ENCODE measurements around the gene MND1.

DNA sequence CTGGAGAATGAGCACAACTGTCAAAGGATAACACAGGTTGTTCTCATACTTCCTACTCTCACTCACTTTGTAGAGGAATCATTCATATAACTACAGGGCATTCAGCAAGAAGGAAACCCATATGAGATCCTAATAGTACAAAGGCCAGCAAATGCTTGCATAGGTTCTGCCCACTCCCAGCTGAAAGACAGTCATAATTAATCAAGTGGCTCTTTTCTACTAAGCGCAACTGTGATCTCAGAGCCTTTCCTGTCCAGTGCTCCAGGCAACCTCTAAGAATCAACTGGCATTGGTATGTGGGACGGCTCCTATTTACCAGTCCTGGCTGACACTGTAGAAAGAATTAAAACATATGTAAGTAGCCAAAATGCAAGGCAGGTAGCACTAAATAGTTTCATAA is 18.9 kb upstream of the MND1 start:
- TF ChIP-seq EZH2phosphoT487 (IDR thresholded peaks at IDR 0.05; ENCODE audit: insufficient read depth, low read depth) = no peak
- no peak for TF ChIP-seq EZH2 (IDR thresholded peaks at IDR 0.05; ENCODE audit: insufficient read depth, poor library complexity, severe bottlenecking)
